Epithelial cell of proximal tubule (primary cell): ENCODE data around the gene LOXL1. TPM values are rescaled to one million over a fixed set of nuclear protein-coding genes. Genes with fewer than 3 reads are reported as not detected.

Experiments
- DNase-seq: peaks from one replicate; pipeline ENCODE4 v3.0.0-alpha.2; 2011; ENCODE audit warnings: low read depth
- H3K4me3 ChIP-seq: 2 replicates; pipeline ENCODE4 v1.5.1; 2011; ENCODE audit warnings: low read depth, mild to moderate bottlenecking, low read length
- CTCF ChIP-seq: conservative IDR thresholded peaks from 2 replicates; pipeline ENCODE4 v1.5.1; 2012; ENCODE audit warnings: low read depth, mild to moderate bottlenecking, low read length
- total RNA-seq: library from RNA; depleted of rRNA; stranded (reverse); fragments of >200 nt; gene quantifications from 2 replicates; pipeline ENCODE4 v1.2.3, GENCODE V29; 2015

Gene LOXL1
- total RNA-seq, 1 donor from 2014 or later = 120 TPM

DNA sequence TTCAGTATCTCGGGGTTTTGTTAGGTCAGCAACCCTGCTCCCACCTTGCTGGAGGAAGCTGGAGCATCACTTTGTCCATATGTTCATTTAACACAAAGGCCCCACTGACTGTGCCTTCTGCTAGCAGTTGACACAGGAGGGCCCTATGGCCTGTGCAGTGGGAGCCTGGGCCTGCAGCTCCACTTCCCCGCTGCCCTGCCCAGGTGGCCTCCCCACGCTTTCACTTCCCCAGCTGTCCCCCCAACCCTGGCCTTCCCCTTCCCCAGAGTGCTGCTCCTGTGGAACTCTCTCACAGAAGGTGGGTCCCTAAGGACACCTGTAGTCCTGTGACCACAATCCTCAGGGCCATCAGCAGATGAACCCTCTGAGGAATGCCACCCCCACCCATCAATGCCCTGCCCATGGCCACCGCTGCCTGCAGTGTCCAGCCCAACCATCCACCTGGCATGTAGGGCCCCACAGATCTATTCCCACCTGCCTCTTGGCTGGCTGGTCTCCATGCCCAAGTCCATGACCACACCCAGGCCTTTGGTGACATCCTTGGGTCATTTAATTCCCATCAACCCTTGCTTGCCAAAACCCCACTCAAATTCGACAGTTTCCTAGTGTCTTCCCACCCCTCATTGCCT lies 39.4 kb upstream of the LOXL1 start:
- no peak for TF ChIP-seq CTCF
- H3K4me3 ChIP-seq = no peak overlapping the region
- no peak for DNase-seq

DNA sequence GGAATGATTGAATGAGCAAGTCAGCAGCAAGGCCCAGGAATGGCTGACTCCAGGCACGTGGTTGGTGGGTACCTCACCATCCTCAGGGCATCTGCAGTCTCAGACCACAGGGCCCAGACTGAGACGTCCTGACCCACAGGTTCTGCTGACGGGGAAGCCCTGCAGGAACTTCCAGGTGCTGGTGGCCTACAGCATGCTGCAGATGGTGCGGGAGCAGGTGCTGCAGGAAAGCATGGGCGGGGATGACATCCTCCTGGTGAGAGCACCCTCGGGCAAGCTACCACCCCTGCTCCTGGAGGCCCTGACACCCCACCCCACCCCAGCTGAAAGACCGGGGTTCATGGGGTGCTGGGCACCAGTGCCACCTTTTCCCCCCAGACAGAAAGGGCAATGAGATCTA lies 38.8 kb upstream of the LOXL1 start:
- no peak for TF ChIP-seq CTCF
- H3K4me3 ChIP-seq = no peak overlapping the region
- DNase-seq = no peak

GRCh38 chr15:73888224-73889041 lies 37.8 kb upstream of the LOXL1 start:
- H3K4me3 ChIP-seq = no peak overlapping the region
- TF ChIP-seq CTCF = no peak
- no peak for DNase-seq

DNA sequence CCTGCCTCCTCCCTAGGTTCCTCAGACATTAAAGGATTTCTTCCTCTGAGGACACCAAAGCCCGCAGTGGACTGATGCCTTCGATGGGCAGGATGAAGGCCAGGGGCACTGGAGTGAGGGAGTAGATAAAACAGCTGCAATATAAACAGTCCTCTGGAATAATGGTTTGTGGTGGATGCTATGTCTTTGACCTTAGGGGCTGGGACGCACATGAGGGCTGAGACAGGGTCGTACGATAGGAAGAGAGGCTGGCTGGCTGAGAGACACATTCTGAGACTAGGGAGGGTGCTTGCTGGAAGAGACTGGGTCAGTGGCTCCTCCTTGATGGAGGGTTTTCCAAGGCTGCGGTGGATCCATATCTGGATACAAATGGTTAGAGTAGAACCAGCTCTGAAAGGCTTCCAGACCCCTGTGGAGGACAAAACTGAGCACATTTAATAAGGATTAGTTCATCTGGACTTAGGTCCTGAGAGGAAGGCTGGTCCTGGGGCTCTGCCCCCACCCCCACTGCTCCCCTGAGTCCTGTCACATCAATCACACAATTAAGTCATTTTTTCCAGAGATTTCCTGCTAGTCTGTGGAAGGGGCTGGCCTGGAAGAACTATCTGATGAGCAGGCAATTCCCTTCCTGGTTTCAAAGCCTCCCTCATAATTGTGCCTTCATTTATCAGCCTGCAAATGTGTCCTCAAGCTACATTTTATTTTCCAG lies 37.1 kb upstream of the LOXL1 start:
- DNase-seq = no peak
- no peak overlapping the region for H3K4me3 ChIP-seq
- TF ChIP-seq CTCF = no peak

DNA sequence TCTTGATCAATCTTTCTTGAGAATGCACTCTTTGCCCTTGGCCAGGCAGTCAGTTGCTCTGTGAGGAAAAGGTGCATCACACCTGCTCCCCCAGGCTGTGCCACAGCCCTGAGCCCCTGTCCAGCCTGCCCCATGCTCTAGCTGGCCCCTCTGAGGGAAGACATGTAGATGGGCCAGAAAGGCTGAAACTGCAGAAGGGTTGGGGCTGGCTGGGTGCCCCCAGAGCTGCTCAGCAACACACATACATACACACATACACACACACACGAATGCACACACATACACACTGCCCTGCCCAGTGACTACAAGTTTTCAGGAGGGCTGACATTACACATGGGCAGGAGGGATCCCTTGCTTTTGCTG lies 36.5 kb upstream of the LOXL1 start:
- no peak for TF ChIP-seq CTCF
- no peak overlapping the region for H3K4me3 ChIP-seq
- no peak for DNase-seq

DNA sequence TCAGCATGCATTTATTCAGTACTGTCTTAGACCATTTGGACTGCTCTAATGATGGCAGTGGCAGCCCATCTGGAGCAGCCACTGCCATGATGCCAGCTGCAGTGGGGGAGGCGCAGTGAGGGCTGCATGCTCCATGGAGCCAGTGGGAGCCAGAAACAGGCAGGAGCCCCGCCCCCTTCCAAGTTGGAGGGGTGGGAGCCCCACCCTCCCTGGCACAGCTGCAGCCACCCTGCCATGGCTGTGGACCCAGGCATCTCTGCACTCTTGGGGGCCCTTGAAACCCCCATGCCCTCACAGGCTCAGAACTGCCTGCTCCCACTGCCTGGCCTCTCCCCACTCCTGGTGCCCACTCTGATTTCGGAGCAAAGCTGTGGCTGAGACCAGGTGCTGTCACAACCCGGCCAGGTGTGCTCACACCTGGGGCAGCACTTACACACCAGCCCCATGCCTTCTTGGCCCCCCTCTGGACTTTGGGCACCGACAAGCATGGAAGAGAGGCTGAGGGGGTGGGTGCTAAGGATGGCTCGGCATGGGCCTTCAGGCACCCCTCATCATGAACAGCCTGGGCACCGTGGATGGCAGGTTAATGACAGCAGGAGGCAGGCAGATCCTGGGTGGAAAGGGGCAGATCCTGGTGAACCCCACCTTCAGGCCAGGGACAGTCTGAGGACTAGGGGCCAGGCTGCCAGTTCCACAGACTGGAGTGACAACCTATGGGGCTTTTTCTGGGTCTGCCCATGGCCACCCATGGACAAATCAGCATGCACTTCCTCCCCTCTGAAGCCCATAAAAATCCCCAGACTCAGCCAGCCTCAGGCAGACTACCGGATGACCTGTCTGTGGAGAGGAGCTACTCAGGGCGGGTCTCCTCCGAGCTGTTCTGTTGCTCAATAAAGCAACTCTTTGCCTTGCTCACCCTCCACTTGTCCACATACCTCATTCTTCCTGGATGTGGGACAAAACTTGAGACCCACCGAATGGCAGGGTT lies 34.6 kb upstream of the LOXL1 start:
- no peak overlapping the region for H3K4me3 ChIP-seq
- no peak for TF ChIP-seq CTCF
- no peak for DNase-seq
